Body of pancreas (tissue), 4 donors: ENCODE results near the gene GRIN2D.

Experiments
- CTCF ChIP-seq, 7 experiments: fragments of 450-650 bp in 4 of 7; fragments of 200-600 bp in 3 of 7; sonication (generic) in 3 of 7; IDR thresholded peaks; one replicate each; pipeline ENCODE4 v1.5.1; 2016 to 2019; ENCODE audit warnings: antibody characterized with exemption in 7 of 7
- POLR2A ChIP-seq, 3 donors: fragments of 450-650 bp; IDR thresholded peaks; one replicate each; pipeline ENCODE4 v1.6.1; 2016; ENCODE audit warnings: antibody characterized with exemption in 3 of 3, mild to moderate bottlenecking in 2 of 3

- TF ChIP-seq CTCF (IDR thresholded peaks at IDR 0.05) = no peak
- no peak for TF ChIP-seq POLR2A (IDR thresholded peaks at IDR 0.05)
Observed at GRCh38 chr19:48373567-48373966, 19.9 kb upstream of the GRIN2D start.
